Motor neuron (in vitro differentiated cells): ENCODE measurements around the gene MIEF1. TPM values are rescaled to one million over a fixed set of nuclear protein-coding genes. Genes with fewer than 3 reads are reported as not detected.
A peak's percentile ranks its signal among the peaks of the same experiment; 100 is the strongest.

Source experiments
- ATAC-seq, 8 experiments: fragments of 200-7000 bp; cut with Tn5 transposase; replicated peaks in 6 of 8; 2 replicates each; pipeline ENCODE4 v1.8.0; 2021; ENCODE audit warnings: mild to moderate bottlenecking in 8 of 8, moderate library complexity in 8 of 8
- H3K27ac ChIP-seq, 2 donors: fragments of 250-450 bp; sonication (Bioruptor Pico); 2 replicates each; pipeline ENCODE4 v1.9.0; 2021; ENCODE audit warnings: antibody characterized with exemption in 2 of 2, mild to moderate bottlenecking in 2 of 2, moderate library complexity in 1 of 2
- H3K4me1 ChIP-seq, 2 donors: fragments of 250-450 bp; sonication (Bioruptor Pico); replicated peaks in 1 of 2; 2 replicates each; pipeline ENCODE4 v1.6.1; 2021; ENCODE audit warnings: antibody characterized with exemption in 2 of 2, mild to moderate bottlenecking in 2 of 2, moderate library complexity in 1 of 2
- H3K4me3 ChIP-seq, 5 donors: fragments of 250-450 bp; sonication (Bioruptor Pico); 2 replicates each; pipeline ENCODE4 v1.9.0; 2021; ENCODE audit warnings: antibody characterized with exemption in 5 of 5, mild to moderate bottlenecking in 5 of 5, moderate library complexity in 4 of 5
- WGBS, 10 experiments: fragments of 450-650 bp; shearing (Covaris generic); methylation state at CpG; one replicate each; pipeline ENCODE4 v1.0.0; 2022; 5-methylcytosine and 5-hydroxymethylcytosine counted together
- in situ Hi-C, 9 experiments: fragments of 400-800 bp; cut with MboI; loops; one replicate each; pipeline ENCODE4 v1.15.0; 2021; ENCODE audit warnings: low sequenced_read_pairs in 9 of 9, low pct_unique_long_range_greater_than_20kb in 2 of 9; ENCODE audit not compliant: unreplicated experiment in 9 of 9
- total RNA-seq, 8 experiments: library from RNA; unstranded; fragments of 300-600 nt; gene quantifications; 2 replicates each; pipeline versions ENCODE4 v1.2.3 to v1.2.4, GENCODE V29; 2022

MIEF1 gene
- total RNA-seq, 8 experiments from 2014 or later = 20.9 to 38.8 (median 29.2) TPM

DNA sequence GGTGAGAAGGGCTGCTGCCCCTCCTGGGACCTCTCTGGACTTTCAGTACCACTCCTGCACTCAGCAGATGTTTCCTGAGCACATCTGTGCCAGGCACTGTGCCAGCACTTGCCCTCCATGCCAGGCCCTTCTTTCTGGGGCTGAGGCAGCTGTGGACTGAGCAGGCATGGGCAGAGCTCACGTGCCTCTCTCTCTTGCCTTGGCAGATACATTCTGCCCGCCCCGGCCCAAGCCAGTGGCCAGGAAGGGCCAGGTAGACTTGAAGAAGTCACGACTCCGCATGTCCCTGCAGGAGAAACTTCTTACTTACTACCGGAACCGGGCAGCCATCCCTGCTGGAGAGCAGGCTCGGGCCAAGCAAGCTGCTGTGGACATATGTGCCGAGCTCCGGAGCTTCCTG lies 9.9 kb downstream of the MIEF1 start:
- in situ Hi-C loops = loop anchor here in 7 of 9 experiments (25.0 kb wide), 4 partner anchors 100 to 350 kb away; partner anchors contain the start of genes CBX7 (in 6 of the 7), SYNGR1 (in 2 of the 7) and TAB1 (in 1 of the 7)
- ATAC-seq = no peak
- H3K4me1 ChIP-seq = no peaks in the 10 kb centered on the region
- no peak overlapping the region for H3K4me3 ChIP-seq
- WGBS, 10 experiments = 90% methylated on average over 2 of the region's 10 CpGs; no CpG with 5 or more reads in 9 of the 10 experiments
- no peak overlapping the region for H3K27ac ChIP-seq

DNA sequence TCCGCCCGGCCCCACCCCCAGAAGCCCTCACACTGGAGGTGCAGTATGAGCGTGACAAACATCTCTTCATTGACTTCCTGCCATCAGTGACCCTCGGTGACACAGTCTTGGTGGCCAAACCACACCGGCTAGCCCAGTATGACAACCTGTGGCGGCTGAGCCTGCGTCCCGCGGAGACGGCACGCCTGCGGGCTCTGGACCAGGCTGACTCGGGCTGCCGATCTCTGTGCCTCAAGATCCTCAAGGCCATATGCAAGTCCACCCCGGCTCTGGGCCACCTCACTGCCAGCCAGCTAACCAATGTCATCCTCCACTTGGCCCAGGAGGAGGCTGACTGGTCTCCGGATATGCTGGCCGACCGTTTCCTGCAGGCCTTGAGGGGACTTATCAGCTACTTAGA lies 11.7 kb downstream of the MIEF1 start:
- Histone ChIP-seq H3K4me3 (no peak overlapping the region), H3K27ac (no peak overlapping the region), H3K4me1 (peaks cover 4 to 6% of the 10 kb centered on the region in 2 donors)
- in situ Hi-C loops = loop anchor here in 7 of 9 experiments (25.0 kb wide), 4 partner anchors 101 to 351 kb away; partner anchors contain the start of genes CBX7 (in 6 of the 7), SYNGR1 (in 2 of the 7) and TAB1 (in 1 of the 7)
- 80 to 96% (median 93%) methylated on average over 1 to 5 of the region's 18 CpGs; no CpG with 5 or more reads in 7 of the 10 experiments for WGBS, 10 experiments
- ATAC-seq = peak in 3 of 8 experiments; percentile 8 to 26 (median 15)

- peak in 5 of 8 experiments; percentile 13 to 50 (median 26) for ATAC-seq
- no peak overlapping the region for H3K27ac ChIP-seq
- H3K4me1 ChIP-seq = peaks cover 8 to 9% of the 10 kb centered on the region in 2 donors
- in situ Hi-C loops = loop anchor here in 7 of 9 experiments (25.0 kb wide), 4 partner anchors 102 to 352 kb away; partner anchors contain the start of genes CBX7 (in 6 of the 7), SYNGR1 (in 2 of the 7) and TAB1 (in 1 of the 7)
- no peak overlapping the region for H3K4me3 ChIP-seq
- WGBS, 10 experiments = 26 to 82% (median 66%) methylated on average over 2 to 8 of the region's 8 CpGs
These were observed 12.4 kb downstream of the MIEF1 start for GRCh38 chr22:39514373-39514973.

DNA sequence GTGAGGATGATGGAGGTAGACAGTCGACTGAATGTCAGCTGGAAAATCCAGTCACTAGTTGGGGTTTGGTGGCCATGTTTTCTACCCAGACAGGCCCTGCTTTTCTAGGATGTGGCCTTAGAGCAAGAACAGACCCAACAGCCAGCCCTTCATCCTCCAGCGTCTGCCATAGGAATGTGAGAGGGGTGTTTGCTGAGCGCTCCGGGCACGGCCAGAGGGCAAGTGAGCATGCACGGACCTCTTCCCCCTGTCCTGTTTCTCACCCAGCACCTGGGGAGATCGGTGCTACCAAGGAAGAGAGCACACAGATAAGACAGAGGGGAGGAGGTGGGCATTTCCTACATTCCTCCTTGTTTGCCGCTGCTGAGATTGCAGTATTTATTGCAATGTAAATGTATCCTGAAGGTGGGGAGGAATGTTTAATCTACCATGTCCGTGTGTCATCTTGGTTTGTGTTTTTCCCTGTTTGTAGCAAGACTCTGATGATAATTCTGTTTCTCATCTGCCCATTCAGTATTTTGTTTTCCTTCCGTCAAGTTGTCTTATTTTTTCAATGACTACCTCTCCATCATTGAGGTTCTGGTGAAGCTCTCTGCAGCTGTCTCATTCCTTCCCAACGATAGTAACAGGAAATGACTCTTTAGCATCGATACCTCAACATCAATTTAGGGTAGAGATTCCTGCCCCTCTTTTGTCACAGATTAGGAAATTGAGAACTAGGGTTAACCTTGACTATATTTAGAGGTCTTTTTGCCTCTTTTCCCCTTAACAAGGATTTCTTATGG lies 13.4 kb downstream of the MIEF1 start:
- no peak overlapping the region for H3K4me3 ChIP-seq
- no peak for ATAC-seq
- no peak overlapping the region for H3K27ac ChIP-seq
- whole genome bisulfite sequencing, 10 experiments = 31 to 100% (median 92%) methylated on average over 1 to 10 of the region's 12 CpGs; no CpG with 5 or more reads in 1 of the 10 experiments
- H3K4me1 ChIP-seq = peaks cover 8 to 9% of the 10 kb centered on the region in 2 donors
- in situ Hi-C loops = loop anchor here in 7 of 9 experiments (25.0 kb wide), 4 partner anchors 103 to 353 kb away; partner anchors contain the start of genes CBX7 (in 6 of the 7), SYNGR1 (in 2 of the 7) and TAB1 (in 1 of the 7)

DNA sequence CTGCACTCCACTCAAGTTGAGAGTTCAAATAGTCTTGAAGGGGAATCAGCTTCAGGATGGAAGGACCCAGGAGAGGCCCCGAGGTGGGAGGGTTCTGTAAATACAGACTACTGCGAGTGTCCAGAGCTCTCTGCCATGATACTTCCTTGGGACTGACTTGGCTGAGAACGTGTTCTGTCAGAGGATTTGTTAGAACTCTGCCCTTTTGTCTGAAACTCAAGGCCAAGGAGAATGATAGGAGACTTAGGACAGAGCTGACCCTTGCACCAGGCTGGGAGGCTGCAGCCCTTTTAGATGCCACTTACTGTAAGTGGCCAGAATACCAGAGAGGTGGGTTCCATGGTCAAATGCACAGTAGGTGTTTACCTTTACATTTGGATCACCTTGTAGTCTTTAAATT lies 15.4 kb downstream of the MIEF1 start:
- WGBS, 10 experiments = 80 to 94% (median 87%) methylated on average over 1 to 3 of the region's 3 CpGs; no CpG with 5 or more reads in 6 of the 10 experiments
- H3K4me3 ChIP-seq = no peak overlapping the region
- no peak overlapping the region for H3K27ac ChIP-seq
- ATAC-seq = no peak
- peaks cover 10 to 19% of the 10 kb centered on the region in 2 donors for H3K4me1 ChIP-seq
- in situ Hi-C loops = loop anchor here in 7 of 9 experiments (25.0 kb wide), 4 partner anchors 105 to 355 kb away; partner anchors contain the start of genes CBX7 (in 6 of the 7), SYNGR1 (in 2 of the 7) and TAB1 (in 1 of the 7)

DNA sequence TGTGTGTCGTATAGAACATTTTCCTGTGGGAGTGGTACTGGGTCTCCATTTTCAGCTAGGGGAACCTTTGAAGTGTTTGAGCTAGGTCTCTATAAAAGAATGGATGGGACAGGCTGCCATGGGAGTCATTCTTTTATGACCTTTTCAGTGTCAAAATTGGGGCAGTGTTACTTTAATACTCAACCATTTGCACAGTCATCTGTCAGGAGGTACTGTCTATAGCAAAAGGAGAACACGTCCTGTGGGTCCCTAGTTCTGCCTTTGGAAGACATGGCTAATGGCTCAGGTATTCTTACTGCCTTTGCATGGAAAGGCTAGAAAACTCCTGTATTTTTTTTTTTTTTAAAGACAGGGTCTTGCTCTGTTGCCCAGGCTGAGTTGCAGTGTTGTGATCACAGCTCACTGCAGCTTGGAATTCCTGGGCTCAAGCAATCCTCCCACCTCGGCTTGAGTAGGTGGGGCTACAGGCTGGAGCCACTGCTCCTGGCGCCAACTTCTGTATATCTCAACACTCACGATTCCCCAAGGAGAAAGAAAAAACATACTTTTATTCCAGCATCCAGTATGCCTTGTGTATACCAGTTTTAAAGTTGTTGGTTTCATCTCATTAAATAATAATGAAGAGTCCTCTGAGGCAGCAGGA lies 16.2 kb downstream of the MIEF1 start:
- peak overlapping the region; percentile 99 to 100 for H3K27ac ChIP-seq
- ATAC-seq = no peak
- no peak overlapping the region for H3K4me3 ChIP-seq
- in situ Hi-C loops = loop anchor here in 7 of 9 experiments (25.0 kb wide), 4 partner anchors 106 to 356 kb away; partner anchors contain the start of genes CBX7 (in 6 of the 7), SYNGR1 (in 2 of the 7) and TAB1 (in 1 of the 7)
- 33 to 75% (median 64%) methylated on average over 2 to 4 of the region's 5 CpGs; no CpG with 5 or more reads in 4 of the 10 experiments for WGBS, 10 experiments
- peaks cover 14 to 26% of the 10 kb centered on the region in 2 donors for H3K4me1 ChIP-seq

DNA sequence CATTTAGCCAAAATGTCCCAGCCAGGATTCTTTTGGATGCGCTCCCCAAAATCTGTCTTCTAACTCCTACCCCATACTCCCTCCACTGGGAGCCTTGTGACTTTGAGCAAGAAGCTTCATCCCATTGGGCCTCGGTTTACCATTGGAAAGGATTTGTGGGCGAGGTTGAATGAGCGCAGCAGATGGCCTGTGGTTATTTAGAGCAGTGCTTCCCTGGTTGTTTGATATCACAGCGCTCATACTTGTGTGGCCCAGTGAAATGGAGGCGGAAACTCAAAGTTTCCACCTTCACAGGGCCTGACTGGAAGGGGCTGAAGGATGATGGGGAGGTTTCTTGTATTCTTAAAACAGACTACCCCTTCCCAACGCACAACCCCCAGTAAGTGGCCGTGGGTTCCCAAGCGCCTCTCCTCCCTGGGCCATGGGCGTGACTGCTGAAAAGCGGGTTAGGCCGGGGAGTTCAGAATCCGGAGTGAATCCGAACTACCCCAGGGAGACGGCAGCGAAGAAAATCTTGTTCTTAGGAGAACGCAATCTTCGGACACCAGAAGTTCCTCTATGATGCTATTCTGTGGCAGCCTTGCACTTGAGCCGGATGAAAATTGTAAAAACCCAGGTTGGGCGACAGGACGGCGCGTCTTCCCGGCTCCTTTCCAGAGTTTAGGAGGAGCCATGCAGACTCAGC lies 17.0 kb downstream of the MIEF1 start:
- peak in 3 of 8 experiments; percentile 1 to 3 (median 1) for ATAC-seq
- H3K4me3 ChIP-seq = peak overlapping the region; percentile 93 to 100 (median 95)
- in situ Hi-C loops = loop anchor here in 7 of 9 experiments (25.0 kb wide), 4 partner anchors 107 to 357 kb away; partner anchors contain the start of genes CBX7 (in 6 of the 7), SYNGR1 (in 2 of the 7) and TAB1 (in 1 of the 7)
- peaks cover 22 to 26% of the 10 kb centered on the region in 2 donors for H3K4me1 ChIP-seq
- WGBS, 10 experiments = 0 to 46% (median 17%) methylated on average over 2 to 19 of the region's 24 CpGs; no CpG with 5 or more reads in 4 of the 10 experiments
- peak overlapping the region; percentile 99 to 100 for H3K27ac ChIP-seq

- Histone ChIP-seq H3K27ac (peak overlapping the region; percentile 99 to 100), H3K4me3 (peak overlapping the region; percentile 93 to 100 (median 95)), H3K4me1 (peaks cover 24 to 26% of the 10 kb centered on the region in 2 donors)
- in situ Hi-C loops = loop anchor here in 7 of 9 experiments (25.0 kb wide), 4 partner anchors 107 to 357 kb away; partner anchors contain the start of genes CBX7 (in 6 of the 7), SYNGR1 (in 2 of the 7) and TAB1 (in 1 of the 7)
- WGBS, 10 experiments = 0% methylated on average over 1 to 9 of the region's 47 CpGs; no CpG with 5 or more reads in 5 of the 10 experiments
- ATAC-seq = peak; percentile 61 to 89 (median 84)
These were observed 17.7 kb downstream of the MIEF1 start for GRCh38 chr22:39519681-39520225.

DNA sequence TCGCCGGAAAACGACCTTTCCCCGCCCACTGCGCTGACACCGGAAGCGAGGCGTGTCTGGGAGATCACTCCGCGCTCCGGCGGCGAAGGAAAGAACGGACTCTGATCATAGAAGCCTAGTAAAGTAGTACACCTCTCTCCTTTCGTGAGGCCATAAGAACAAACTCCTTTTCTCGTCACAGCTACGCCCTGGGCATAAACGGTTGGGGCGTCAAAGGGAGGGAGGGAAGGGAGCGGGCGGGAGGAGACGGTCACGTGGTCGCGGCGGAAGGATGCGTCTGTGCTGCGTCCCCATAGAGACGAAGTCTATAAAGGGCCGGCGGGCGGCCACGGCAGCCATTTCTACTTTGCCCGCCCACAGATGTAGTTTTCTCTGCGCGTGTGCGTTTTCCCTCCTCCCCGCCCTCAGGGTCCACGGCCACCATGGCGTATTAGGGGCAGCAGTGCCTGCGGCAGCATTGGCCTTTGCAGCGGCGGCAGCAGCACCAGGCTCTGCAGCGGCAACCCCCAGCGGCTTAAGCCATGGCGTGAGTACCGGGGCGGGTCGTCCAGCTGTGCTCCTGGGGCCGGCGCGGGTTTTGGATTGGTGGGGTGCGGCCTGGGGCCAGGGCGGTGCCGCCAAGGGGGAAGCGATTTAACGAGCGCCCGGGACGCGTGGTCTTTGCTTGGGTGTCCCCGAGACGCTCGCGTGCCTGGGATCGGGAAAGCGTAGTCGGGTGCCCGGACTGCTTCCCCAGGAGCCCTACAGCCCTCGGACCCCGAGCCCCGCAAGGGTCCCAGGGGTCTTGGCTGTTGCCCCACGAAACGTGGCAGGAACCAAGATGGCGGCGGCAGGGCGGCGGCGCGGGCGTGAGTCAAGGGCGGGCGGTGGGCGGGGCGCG lies 18.4 kb downstream of the MIEF1 start, which contains the start of gene ATF4:
TSS of gene ATF4 (plus strand) at position 337 of the 880 bp plus-strand sequence. CDS start 884 bp downstream, outside the sequence.
- 0% methylated on average over 1 to 4 of the region's 86 CpGs; no CpG with 5 or more reads in 5 of the 10 experiments for WGBS, 10 experiments

More for the DNA sequence above, 18.4 kb downstream of the MIEF1 start, which contains the start of gene ATF4:
- H3K27ac ChIP-seq = peak within 1 kb of the TSS; percentile 99 to 100
- in situ Hi-C loops = loop anchor here in 7 of 9 experiments (25.0 kb wide), 4 partner anchors 108 to 358 kb away; partner anchors contain the start of genes CBX7 (in 6 of the 7), SYNGR1 (in 2 of the 7) and TAB1 (in 1 of the 7)
- peak within 1 kb of the TSS; percentile 93 to 100 (median 95) for H3K4me3 ChIP-seq
- peaks cover 24 to 26% of the 10 kb centered on the region in 2 donors for H3K4me1 ChIP-seq
- peak; percentile 13 to 45 (median 28) for ATAC-seq
